ENCODE measurements around the gene FBP2. TPM values are rescaled to one million over a fixed set of nuclear protein-coding genes. Genes with fewer than 3 reads are reported as not detected.

Gene FBP2
- total and polyA plus RNA-seq, 8 donors, result 0.46 to 0.95 (median 0.60) TPM; not detected in 1

DNA sequence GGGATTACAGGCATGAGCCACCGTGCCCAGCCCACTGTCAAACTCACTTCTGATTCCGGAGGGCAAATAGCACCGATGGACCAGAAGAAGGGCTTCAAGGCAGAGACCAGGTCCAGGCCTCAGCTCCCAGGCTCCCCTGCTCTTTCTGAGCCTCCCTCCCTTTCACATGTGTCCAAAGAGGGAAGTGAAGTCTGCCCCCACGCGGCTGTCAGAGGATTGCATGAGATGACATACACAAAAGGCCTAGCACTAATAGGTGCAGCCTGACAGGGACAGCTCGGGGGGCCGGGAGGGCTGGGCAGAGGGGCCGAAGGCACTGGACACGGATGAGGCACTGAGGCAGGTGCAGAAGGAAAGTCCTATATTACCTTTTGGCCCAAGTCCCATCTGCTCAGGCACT is 29.6 kb upstream of the FBP2 start:
- H3K27me3 ChIP-seq, result no peaks in the 10 kb centered on the region
- H3K36me3 ChIP-seq, result no peaks in the 10 kb centered on the region
- 60 to 74% methylated on average over 9 of the region's 9 CpGs for WGBS, 2 donors
- no peaks in the 10 kb centered on the region for H3K4me1 ChIP-seq
- intact Hi-C loops (cut with DNase I), result no loop called here
- DNase-seq, result peak; percentile 41 to 81 (median 59)
- no peak for FAIRE-seq
- peak; percentile 72 to 88 (median 84) for ATAC-seq
- TF ChIP-seq, protein P1, sequence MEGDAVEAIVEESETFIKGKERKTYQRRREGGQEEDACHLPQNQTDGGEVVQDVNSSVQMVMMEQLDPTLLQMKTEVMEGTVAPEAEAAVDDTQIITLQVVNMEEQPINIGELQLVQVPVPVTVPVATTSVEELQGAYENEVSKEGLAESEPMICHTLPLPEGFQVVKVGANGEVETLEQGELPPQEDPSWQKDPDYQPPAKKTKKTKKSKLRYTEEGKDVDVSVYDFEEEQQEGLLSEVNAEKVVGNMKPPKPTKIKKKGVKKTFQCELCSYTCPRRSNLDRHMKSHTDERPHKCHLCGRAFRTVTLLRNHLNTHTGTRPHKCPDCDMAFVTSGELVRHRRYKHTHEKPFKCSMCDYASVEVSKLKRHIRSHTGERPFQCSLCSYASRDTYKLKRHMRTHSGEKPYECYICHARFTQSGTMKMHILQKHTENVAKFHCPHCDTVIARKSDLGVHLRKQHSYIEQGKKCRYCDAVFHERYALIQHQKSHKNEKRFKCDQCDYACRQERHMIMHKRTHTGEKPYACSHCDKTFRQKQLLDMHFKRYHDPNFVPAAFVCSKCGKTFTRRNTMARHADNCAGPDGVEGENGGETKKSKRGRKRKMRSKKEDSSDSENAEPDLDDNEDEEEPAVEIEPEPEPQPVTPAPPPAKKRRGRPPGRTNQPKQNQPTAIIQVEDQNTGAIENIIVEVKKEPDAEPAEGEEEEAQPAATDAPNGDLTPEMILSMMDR (IDR thresholded peaks at IDR 0.05), result peak in 1 of 4 donors; percentile 22
- no peak overlapping the region for H3K27ac ChIP-seq
- no peaks in the 10 kb centered on the region for H3K9me3 ChIP-seq
- H3K4me3 ChIP-seq, result no peak overlapping the region

DNA sequence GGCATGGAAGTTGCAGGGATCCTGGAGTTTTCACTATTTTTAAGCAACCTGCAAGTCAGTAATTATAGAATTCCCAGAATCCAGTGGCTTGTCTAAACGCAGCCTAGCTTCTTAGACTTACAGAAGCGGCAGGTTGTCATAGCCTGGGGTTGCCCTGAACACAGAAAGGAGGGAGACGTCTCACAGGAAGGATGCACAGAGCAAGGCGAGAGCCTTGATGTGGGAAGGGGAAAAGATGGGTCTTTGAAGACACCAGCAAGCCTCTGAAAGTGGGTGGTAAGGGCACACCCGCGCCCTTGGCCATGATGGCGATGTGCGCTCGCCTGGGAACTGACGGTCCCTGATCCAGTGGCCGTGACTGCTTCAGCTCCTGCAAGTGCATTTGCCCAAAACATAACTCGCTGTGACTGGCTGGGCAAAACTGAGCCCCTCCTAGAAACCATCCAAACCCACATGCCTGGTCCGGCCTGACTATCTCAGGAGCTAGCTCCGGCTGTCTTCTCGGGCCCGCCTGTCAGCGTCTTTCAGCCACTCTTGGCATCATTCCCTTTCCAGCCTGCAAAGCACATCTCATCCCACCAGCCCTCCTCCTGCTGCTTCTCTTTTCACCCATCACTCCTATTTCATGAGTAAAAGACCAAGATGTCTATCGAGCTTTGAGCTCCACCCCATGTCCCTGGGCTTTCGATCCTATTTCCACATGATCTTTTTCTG is 28.6 kb upstream of the FBP2 start:
- DNase-seq (no peak), ATAC-seq (no peak), FAIRE-seq (no peak)
- H3K27ac ChIP-seq, result no peak overlapping the region
- WGBS, 2 donors, result 91 to 96% methylated on average over 19 of the region's 19 CpGs
- no peaks in the 10 kb centered on the region for H3K4me1 ChIP-seq
- no peak overlapping the region for H3K4me3 ChIP-seq
- TF ChIP-seq, protein P1 (IDR thresholded peaks at IDR 0.05), result no peak
- no peaks in the 10 kb centered on the region for H3K36me3 ChIP-seq
- no peaks in the 10 kb centered on the region for H3K27me3 ChIP-seq
- no peaks in the 10 kb centered on the region for H3K9me3 ChIP-seq
- intact Hi-C loops (cut with DNase I), result no loop called here

DNA sequence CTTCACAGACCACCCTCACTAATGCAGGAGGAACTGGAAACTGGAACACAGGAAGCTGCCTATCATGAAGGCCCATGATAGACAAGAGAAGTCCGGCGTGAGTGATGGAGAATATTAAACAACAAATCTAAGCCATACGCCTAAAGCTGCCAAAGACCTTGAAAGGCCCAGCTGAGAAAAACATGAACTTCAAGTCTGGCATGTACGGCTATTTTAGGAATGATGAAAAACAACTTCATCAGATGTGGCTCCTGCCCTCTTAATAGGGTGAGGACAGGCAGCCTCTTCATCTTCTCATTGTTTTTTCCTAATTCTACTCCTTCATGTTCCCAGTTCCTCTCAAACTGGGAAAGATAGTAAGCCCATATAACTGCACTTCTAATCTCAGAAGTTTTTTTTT is 25.4 kb upstream of the FBP2 start:
- ATAC-seq (peak in 2 of 4 donors; percentile 42 to 74), DNase-seq (no peak), FAIRE-seq (no peak)
- Histone ChIP-seq H3K9me3 (no peaks in the 10 kb centered on the region), H3K4me3 (no peak overlapping the region), H3K27me3 (no peaks in the 10 kb centered on the region), H3K4me1 (no peaks in the 10 kb centered on the region), H3K36me3 (no peaks in the 10 kb centered on the region), H3K27ac (no peak overlapping the region)
- intact Hi-C loops (cut with DNase I), result no loop called here
- WGBS, 2 donors, result 14% methylated on average over 4 of the region's 4 CpGs
- TF ChIP-seq, protein P1 (IDR thresholded peaks at IDR 0.05), result no peak

DNA sequence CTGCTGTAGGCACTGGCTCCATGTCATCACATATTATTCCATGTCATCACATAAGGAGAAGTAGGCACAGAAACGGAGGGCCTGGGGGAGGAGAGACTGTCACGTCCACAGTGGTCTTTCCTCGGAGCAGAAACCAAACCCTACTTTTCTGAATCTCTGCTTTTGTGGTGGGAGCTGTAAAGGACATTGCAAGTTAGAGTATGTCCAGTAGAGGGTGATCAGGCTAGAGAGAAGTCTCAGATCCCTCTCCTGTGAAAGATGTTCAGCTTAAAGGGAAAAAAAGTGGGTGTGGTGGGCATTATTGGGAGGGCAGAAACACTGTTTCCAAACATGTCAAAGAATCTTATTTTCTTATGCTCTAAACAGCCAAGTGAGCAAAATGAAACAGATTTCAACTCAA is 19.4 kb upstream of the FBP2 start:
- FAIRE-seq (no peak), DNase-seq (no peak), ATAC-seq (no peak)
- H3K27me3 ChIP-seq, result no peaks in the 10 kb centered on the region
- intact Hi-C loops (cut with DNase I), result no loop called here
- 85 to 93% methylated on average over 3 of the region's 3 CpGs for WGBS, 2 donors
- H3K36me3 ChIP-seq, result no peaks in the 10 kb centered on the region
- peaks cover 12 to 26% (median 22%) of the 10 kb centered on the region in 3 donors for H3K4me1 ChIP-seq
- no peak overlapping the region for H3K4me3 ChIP-seq
- no peaks in the 10 kb centered on the region for H3K9me3 ChIP-seq
- TF ChIP-seq, protein P1 (IDR thresholded peaks at IDR 0.05), result no peak
- peak overlapping the region in 1 of 4 donors; percentile 73 for H3K27ac ChIP-seq

DNA sequence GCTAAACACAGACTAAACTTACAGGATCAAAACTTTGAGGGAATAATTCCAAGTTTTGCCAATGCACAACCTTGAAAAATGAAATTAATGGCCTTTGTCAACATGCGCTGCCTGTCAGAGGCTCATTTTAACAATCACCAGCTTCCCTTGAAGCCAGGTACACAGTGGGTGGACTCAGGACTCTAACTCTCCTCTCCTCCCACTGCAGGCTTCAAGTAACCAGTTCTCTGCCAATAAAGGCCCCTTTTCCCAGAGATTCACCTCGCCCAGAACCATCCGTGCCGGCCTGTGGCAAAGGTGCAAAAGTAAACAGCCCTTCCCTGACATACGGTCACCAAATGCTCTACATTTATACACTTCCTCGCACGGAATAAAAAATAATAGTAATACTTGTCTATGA is 18.4 kb upstream of the FBP2 start:
- no peaks in the 10 kb centered on the region for H3K36me3 ChIP-seq
- peak overlapping the region; percentile 35 to 73 (median 59) for H3K27ac ChIP-seq
- no peak overlapping the region for H3K4me3 ChIP-seq
- FAIRE-seq (no peak), DNase-seq (peak in 3 of 6 donors; percentile 31 to 55 (median 48)), ATAC-seq (peak; percentile 43 to 74 (median 62))
- TF ChIP-seq, protein P1 (IDR thresholded peaks at IDR 0.05), result no peak
- intact Hi-C loops (cut with DNase I), result no loop called here
- 9 to 16% methylated on average over 7 of the region's 7 CpGs for whole genome bisulfite sequencing, 2 donors
- H3K27me3 ChIP-seq, result no peaks in the 10 kb centered on the region
- H3K4me1 ChIP-seq, result peaks cover 16 to 34% (median 31%) of the 10 kb centered on the region in 3 donors
- no peaks in the 10 kb centered on the region for H3K9me3 ChIP-seq
